Psoas muscle (tissue), 8 donors: ENCODE results near the gene GRAP2. TPM values are rescaled to one million over a fixed set of nuclear protein-coding genes. Genes with fewer than 3 reads are reported as not detected.

Source experiments
- ATAC-seq, 4 donors: fragments of 200-7000 bp; cut with Tn5 transposase; one replicate each; pipeline ENCODE4 v1.9.1; 2020; ENCODE audit warnings: moderate library complexity in 3 of 4, mild to moderate bottlenecking in 2 of 4
- DNase-seq, 2 donors: peaks; one replicate each; pipeline ENCODE4 v3.0.0-alpha.2; 2020
- H3K27ac ChIP-seq: fragments of 200-600 bp; one replicate; pipeline ENCODE4 v1.8.0; 2022
- H3K27me3 ChIP-seq, 3 donors: fragments of 200-600 bp in 1 of 3; one replicate each; pipeline versions ENCODE4 v1.6.1 to v1.8.0; 2013 to 2022; ENCODE audit warnings: low read length in 2 of 3, mild to moderate bottlenecking in 2 of 3, moderate library complexity in 1 of 3; ENCODE audit not compliant: insufficient read depth in 3 of 3
- H3K36me3 ChIP-seq, 2 donors: fragments of 200-600 bp in 1 of 2; one replicate each; pipeline versions ENCODE4 v1.6.1 to v1.8.0; 2013 to 2022; ENCODE audit warnings: low read depth in 1 of 2, mild to moderate bottlenecking in 1 of 2, moderate library complexity in 1 of 2; ENCODE audit not compliant: insufficient read depth in 1 of 2
- H3K4me1 ChIP-seq: fragments of 200-600 bp; one replicate; pipeline ENCODE4 v1.8.0; 2022
- H3K4me3 ChIP-seq: fragments of 200-600 bp; one replicate; pipeline ENCODE4 v1.8.0; 2022; ENCODE audit warnings: mild to moderate bottlenecking
- H3K9me3 ChIP-seq: fragments of 200-600 bp; one replicate; pipeline ENCODE4 v1.8.0; 2022
- WGBS, 3 donors: extraction: QIAGEN DNeasy Blood & Tissue Kit; methylation state at CpG; one replicate each; pipeline versions ENCODE4 v1.1.6 to v1.1.7; 2013; 5-methylcytosine and 5-hydroxymethylcytosine counted together
- intact Hi-C, 2 donors: fragments of 100-400 bp; cut with DNase I; formaldehyde crosslinking; loops; one replicate each; pipeline versions ENCODE4 v1.11.0 to v1.14.2; 2022
- polyA plus RNA-seq, 3 donors: library from polyadenylated mRNA; stranded (reverse); fragments of 200-250 nt; gene quantifications; one replicate each; pipeline ENCODE4 v1.2.3, GENCODE V29; 2013
- total RNA-seq, 4 donors: library from RNA; stranded (reverse); fragmentation: NEBNext Ultra II Directional in 2 of 4; extraction: Animal tissue kit (Norgen Biotek cat#: 25700) in 2 of 4; gene quantifications; one replicate each; pipeline versions ENCODE4 v1.2.1 to v1.2.4, GENCODE V29; 2021 to 2023
- TF ChIP-seq, protein P1 (sequence below): fragments of 200-600 bp; IDR thresholded peaks from one replicate; pipeline ENCODE4 v1.8.0; 2022; ENCODE audit warnings: antibody characterized with exemption
- donor health status: healthy with polysubstance abuse.
- donor health status: DM: no; HTN: no; CAD: no; lungs with moderate emphysema.
- donor health status: Bipolar disorder and iron deficiency.
- donor health status: healthy.
- donor health status: DM: yes; HTN: yes; CAD: no.
- donor health status: DM: no; HTN: no; CAD: no.
- donor health status: DM: no; HTN: no; CAD: no.
- donor health status: DM: yes; HTN: yes; CAD: no.

GRAP2 gene
- total and polyA plus RNA-seq, 7 donors = 0.18 to 0.88 (median 0.33) TPM

GRCh38 chr22:39967103-39967829 is 66.4 kb downstream of the GRAP2 start:
- TF ChIP-seq, protein P1, sequence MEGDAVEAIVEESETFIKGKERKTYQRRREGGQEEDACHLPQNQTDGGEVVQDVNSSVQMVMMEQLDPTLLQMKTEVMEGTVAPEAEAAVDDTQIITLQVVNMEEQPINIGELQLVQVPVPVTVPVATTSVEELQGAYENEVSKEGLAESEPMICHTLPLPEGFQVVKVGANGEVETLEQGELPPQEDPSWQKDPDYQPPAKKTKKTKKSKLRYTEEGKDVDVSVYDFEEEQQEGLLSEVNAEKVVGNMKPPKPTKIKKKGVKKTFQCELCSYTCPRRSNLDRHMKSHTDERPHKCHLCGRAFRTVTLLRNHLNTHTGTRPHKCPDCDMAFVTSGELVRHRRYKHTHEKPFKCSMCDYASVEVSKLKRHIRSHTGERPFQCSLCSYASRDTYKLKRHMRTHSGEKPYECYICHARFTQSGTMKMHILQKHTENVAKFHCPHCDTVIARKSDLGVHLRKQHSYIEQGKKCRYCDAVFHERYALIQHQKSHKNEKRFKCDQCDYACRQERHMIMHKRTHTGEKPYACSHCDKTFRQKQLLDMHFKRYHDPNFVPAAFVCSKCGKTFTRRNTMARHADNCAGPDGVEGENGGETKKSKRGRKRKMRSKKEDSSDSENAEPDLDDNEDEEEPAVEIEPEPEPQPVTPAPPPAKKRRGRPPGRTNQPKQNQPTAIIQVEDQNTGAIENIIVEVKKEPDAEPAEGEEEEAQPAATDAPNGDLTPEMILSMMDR = no peak
- no peaks in the 10 kb centered on the region for H3K4me1 ChIP-seq
- H3K9me3 ChIP-seq = no peaks in the 10 kb centered on the region
- H3K36me3 ChIP-seq = no peaks in the 10 kb centered on the region
- intact Hi-C loops = loop anchor here in 1 of 2 donors (10.0 kb wide), 1 partner anchor 392 kb away; the partner anchor contains the start of gene CACNA1I
- ATAC-seq (no peak), DNase-seq (no peak)
- WGBS, 3 donors = 76 to 83% (median 78%) methylated on average over 9 of the region's 9 CpGs
- peaks cover 0 to 12% (median 0%) of the 10 kb centered on the region in 3 donors for H3K27me3 ChIP-seq
- no peak overlapping the region for H3K4me3 ChIP-seq
- no peak overlapping the region for H3K27ac ChIP-seq

DNA sequence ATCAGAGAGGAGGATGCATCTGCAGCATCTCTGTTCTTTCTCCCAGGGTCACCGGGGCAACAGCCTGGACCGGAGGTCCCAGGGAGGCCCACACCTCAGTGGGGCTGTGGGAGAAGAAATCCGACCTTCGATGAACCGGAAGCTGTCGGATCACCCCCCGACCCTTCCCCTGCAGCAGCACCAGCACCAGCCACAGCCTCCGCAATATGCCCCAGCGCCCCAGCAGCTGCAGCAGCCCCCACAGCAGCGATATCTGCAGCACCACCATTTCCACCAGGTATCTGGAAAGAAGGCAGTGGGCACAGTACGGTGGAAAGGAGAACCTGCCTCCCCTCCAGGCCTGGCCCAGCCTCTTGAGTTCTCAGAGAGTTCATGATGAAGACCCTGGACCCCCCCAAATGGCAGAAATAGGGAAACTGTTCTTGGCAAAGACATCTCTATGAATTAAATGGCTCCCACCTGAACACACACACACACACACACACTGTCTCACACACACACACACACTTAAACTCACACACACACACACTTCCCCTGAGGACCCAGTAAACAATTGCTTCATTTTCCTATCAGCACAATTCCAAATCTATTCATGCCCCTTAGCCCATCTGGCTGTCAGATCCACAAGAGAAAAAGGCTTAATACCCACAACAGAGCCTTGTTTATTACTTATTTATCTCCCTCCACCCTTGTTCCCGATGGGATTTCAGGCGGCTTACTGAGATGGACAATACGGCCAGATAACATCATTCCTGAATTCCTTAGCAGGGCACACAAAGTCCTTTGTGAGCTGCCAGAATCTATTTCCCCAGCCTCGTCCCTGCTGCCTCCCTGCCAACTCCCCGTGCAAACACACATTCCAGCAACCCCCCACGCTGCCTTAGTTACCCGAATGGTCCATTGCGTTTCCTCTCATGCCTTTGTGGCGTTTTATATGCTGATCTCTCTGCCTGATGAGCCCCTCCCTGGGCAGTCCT is 67.4 kb downstream of the GRAP2 start:
- Histone ChIP-seq H3K4me1 (no peaks in the 10 kb centered on the region), H3K36me3 (no peaks in the 10 kb centered on the region), H3K9me3 (no peaks in the 10 kb centered on the region), H3K4me3 (no peak overlapping the region), H3K27ac (no peak overlapping the region), H3K27me3 (peaks cover 0 to 13% (median 0%) of the 10 kb centered on the region in 3 donors)
- peak in 1 of 2 donors; percentile 61 for DNase-seq
- WGBS, 3 donors = 45 to 48% (median 48%) methylated on average over 19 to 20 of the region's 20 CpGs
- intact Hi-C loops = loop anchor here in 1 of 2 donors (10.0 kb wide), 1 partner anchor 393 kb away; the partner anchor contains the start of gene CACNA1I
- peak in 2 of 4 donors; percentile 16 to 50 for ATAC-seq
- TF ChIP-seq, protein P1 = no peak

- ATAC-seq (no peak), DNase-seq (no peak)
- Histone ChIP-seq H3K4me3 (no peak overlapping the region), H3K9me3 (no peaks in the 10 kb centered on the region), H3K36me3 (no peaks in the 10 kb centered on the region), H3K4me1 (no peaks in the 10 kb centered on the region), H3K27ac (no peak overlapping the region), H3K27me3 (peaks cover 0 to 18% (median 3%) of the 10 kb centered on the region in 3 donors)
- TF ChIP-seq, protein P1 = no peak
- 85 to 95% (median 90%) methylated on average over 10 of the region's 10 CpGs for WGBS, 3 donors
- intact Hi-C loops = no loop called here
Measured at GRCh38 chr22:39970742-39971141, 69.9 kb downstream of the GRAP2 start.

GRCh38 chr22:39972641-39973040 is 71.8 kb downstream of the GRAP2 start:
- intact Hi-C loops = no loop called here
- Histone ChIP-seq H3K27me3 (peaks cover 0 to 32% (median 3%) of the 10 kb centered on the region in 3 donors), H3K4me1 (no peaks in the 10 kb centered on the region), H3K4me3 (no peak overlapping the region), H3K27ac (no peak overlapping the region), H3K36me3 (no peaks in the 10 kb centered on the region), H3K9me3 (no peaks in the 10 kb centered on the region)
- 58 to 68% (median 67%) methylated on average over 5 of the region's 5 CpGs for WGBS, 3 donors
- TF ChIP-seq, protein P1 = no peak
- no peak for DNase-seq
- no peak for ATAC-seq
